ENCODE measurements around the gene LZTR1.

DNA sequence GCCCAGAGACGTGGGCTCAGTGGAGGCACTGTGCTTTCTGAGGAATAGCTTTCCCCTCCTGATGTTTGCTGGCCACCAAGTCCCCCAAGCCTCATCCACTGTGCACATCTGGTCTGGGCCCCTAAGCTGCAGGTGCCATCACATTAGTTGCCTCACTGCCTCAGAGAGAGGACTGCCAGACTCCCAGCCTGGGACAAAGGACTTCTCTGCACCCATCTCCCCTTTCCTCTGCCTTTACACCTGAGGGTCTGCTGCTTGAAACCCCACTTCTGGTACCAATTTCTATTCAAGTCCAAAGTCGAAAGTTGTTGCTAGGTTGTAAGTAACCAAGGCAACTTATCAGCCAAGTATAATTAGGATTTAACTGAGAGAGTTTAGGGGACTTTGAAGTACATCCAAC is 3.7 kb upstream of the LZTR1 start:
- TF ChIP-seq, protein P1, sequence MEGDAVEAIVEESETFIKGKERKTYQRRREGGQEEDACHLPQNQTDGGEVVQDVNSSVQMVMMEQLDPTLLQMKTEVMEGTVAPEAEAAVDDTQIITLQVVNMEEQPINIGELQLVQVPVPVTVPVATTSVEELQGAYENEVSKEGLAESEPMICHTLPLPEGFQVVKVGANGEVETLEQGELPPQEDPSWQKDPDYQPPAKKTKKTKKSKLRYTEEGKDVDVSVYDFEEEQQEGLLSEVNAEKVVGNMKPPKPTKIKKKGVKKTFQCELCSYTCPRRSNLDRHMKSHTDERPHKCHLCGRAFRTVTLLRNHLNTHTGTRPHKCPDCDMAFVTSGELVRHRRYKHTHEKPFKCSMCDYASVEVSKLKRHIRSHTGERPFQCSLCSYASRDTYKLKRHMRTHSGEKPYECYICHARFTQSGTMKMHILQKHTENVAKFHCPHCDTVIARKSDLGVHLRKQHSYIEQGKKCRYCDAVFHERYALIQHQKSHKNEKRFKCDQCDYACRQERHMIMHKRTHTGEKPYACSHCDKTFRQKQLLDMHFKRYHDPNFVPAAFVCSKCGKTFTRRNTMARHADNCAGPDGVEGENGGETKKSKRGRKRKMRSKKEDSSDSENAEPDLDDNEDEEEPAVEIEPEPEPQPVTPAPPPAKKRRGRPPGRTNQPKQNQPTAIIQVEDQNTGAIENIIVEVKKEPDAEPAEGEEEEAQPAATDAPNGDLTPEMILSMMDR (IDR thresholded peaks at IDR 0.05; ENCODE audit: poor library complexity): no peak
- TF ChIP-seq EZH2phosphoT487 (IDR thresholded peaks at IDR 0.05; ENCODE audit: low read depth, severe bottlenecking, unreplicated experiment): no peak
- TF ChIP-seq EZH2 (IDR thresholded peaks at IDR 0.05; ENCODE audit: borderline replicate concordance): no peak

All from hepatocyte (in vitro differentiated cells).